GM19372 (cell line): Measurements from ENCODE around the gene PLAAT2.
"Not testable (repeated sequence)": the region's sequence is repeated elsewhere in the genome, so short reads cannot be mapped to it uniquely, and the experiment has no call there.

Experiments used
- ATAC-seq: cut with Tn5 transposase; IDR thresholded peaks from one replicate; pipeline ENCODE4 v1.9.1; 2021; ENCODE audit warnings: mild to moderate bottlenecking, low read depth, moderate library complexity; ENCODE audit not compliant: unreplicated experiment

The PLAAT2 gene

DNA sequence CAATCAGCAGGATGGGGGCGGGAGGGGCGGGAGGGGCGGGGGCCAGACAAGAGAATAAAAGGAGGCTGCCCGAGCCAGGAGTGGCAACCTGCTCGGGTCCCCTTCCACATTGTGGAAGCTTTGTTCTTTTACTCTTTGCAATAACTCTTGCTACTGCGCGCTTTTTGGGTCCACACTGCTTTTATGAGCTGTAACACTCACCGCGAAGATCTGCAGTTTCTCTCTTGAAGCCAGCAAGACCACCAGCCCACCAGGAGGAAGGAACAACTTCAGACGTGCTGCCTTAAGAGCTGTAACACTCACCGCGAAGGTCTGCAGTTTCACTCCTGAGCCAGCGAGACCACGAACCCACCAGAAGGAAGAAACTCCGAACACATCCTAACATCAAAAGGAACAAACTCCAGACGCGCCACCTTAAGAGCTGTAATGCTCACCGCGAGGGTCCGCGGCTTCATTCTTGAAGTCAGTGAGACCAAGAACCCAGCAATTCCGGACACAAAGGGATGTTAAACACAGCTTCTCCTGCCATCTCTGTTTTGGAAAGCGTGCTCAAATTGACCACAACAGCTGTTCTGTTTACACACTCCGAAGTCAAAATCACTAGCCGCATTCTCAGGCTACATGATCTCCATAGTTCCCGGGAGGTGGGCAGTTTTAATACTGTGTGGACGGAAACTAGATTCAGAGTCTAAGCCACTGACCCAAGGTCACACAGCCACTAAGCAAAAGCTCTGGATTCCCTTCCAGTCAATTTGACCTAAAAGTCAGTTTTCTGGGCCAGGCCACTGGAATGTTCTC is 11.9 kb downstream of the PLAAT2 start:
- no peak for ATAC-seq

DNA sequence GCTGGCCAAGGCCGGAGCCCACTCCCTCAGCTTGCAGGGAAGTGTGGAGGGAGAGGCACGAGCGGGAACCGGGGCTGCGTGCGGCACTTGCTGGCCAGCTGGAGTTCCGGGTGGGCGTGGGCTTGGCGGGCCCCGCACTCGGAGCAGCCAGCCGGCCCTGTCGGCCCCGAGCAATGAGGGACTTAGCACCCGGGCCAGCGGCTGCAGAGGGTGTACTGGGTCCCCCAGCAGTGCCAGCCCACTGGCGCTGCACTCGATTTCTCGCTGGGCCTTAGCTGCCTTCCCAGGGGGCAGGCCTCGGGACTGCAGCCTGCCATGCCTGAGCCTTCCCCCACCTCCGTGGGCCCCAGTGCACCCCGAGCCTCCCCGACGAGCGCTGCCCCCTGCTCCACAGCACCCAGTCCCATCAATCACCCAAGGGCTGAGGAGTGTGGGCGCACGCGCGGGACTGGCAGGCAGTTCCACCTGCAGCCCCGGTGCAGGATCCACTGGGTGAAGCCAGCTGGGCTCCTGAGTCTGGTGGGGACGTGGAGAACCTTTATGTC is 13.0 kb downstream of the PLAAT2 start:
- not testable (repeated sequence) for ATAC-seq

DNA sequence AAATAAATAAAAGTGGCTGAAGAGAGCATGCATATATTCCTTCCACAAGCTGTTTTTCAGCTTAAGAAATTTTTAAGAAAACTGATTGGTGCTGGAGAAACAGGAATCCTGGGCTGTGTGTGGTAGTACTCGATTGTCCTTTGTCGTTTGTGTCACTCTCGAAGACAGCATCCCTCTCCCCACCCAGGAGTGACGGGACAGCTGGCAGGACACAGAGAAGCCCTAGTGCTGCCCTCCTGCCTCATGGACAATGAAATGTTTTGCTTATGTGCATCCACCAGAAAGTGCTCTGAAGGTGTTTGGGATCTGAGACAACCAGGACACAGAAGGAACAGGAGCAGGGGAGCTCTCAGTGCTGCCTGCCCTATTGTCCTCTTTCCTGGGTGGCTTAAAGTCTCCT is 13.8 kb downstream of the PLAAT2 start:
- ATAC-seq, result no peak

DNA sequence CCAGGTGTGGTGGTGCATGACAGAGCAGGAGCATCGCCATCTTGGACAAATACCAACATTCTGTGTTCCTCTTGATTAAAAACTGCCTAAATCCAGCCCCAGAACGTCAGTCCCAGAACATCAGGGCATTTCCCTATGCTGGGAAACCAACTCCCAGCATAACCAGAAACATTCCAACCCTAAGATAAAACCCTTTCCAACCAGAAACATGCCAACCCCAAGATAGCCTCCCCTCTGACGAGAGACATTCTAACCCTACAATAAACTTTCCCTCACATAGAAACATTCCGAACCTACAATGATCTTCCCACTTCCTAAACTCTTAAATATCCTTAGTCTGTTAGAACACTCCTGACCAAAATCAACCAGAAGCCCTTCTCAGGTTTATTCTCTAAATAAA is 15.0 kb downstream of the PLAAT2 start:
- no peak for ATAC-seq

DNA sequence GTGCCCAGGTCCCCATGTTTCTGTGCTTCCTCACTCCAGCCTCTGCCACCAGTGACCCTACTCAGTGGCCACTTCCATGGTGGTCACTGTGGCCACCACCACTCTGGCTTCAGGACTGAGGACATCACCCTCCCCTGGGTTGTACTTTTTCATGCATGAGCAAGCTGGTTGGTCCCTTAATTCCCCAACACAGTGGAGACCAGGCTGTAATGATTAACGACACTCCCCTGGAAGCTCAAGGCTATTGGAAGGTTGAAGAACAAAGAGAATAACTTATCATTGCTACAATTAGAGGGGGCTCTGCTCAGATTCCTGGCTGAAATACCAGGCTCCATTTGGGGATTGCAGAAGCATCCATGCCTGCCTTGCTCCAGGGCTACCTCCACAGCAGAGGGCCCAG is 16.1 kb downstream of the PLAAT2 start:
- ATAC-seq, result no peak

DNA sequence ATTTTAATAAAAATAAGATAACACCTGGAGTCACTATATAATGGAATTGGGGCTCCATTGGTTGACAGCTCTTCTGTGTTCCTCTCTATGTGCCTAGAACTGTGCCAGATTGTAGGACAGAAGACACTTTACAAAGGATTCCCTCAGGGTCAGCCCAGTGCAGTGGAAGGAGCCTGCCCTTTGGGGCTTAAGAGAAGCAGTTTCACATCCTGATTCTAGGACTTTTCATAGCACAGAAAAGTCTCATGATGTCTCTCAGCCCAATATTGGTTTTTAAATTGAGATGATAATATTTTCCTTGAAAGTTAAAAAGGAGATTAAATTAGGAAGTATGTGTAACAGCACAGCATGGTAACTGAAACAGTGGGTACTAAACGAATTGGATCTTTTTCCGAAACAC is 19.5 kb downstream of the PLAAT2 start:
- no peak for ATAC-seq

DNA sequence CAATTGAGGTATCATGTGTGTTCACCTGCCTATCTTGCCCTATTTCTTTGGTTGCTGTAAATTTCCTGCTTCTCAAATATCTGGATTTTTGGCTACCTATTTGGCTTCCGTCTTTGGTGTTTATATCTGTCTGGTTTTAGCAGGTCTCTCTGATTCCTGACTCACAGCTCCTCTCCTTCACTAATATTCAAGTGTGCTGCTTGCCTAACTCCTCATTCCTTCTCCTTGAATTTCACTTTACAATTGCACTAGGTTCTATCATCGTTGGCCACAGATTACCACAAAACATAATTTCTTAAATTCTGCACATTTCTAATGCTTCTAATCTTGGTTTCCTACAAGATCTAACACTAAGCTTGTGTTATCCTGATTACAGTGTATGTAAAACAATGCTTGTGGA is 20.7 kb downstream of the PLAAT2 start:
- not testable (repeated sequence) for ATAC-seq

DNA sequence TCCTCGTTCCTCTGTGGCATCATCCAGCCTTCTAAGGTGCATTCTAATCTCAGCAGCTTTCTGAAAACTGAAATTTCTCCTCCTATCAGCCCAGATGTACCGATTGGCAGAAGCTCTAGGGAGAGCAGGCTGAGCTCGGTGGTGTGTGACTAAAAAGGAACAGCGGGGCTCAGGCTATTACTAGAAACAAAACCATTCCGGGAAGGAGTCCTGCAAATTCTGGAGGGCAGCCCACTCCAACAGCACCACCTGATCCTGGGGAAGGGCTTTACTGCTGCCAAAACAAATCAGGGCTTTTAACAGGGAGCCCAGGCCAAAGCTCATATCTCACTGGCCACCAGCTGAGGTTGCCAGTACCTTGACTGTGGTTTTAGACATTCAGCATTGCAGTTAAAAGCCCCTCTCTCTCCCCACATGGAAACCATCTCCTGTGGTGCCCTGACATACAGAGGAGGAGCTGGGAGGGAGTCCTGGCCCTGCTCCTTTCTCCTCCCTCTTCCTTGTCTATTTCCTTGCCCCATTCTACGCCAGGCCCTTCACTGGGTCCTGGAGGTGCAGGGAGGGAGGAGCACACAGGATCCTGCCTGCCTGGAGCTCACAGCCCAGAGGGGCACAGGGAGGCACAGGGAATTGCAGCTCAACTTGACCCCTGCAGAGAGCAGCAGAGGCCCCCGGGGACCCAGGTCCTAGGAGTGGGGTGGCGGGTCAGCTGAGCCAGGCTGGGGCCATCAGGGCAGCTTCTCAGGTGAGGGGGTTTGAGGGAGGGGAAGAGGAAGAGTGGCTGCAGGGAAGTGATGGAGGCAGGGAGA is 25.7 kb downstream of the PLAAT2 start:
- no peak for ATAC-seq

DNA sequence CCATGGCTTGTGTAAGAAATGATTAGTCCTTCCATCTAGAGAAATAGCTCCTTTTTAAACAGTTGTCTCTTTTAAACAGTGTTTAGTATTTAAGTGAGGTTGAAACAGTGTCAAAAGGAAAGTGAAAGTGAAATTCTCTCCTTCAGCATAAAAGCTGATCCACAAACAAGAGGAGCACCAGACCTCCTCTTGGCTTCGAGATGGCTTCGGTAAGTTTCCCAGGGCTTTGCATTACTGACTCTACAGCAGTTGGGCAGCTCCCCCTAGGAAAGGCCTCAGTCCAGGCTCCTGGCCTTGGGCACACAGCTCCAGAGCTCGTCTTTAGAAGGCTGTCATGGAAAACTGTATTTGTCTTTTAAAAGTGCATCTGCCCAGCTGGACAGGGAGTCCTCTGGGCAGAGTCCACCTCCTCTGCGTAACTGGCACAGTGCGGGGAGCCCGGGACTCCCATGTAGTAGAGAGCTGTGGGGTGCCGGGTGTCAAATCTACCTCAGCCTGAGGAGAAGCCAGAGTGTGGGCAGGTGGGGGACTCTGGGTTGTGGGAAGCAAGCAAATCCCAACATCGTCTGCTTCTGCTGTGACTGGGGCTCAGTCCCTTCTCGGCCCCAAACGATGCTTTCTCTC is 26.4 kb downstream of the PLAAT2 start, which contains the start of gene PLAAT4:
Gene PLAAT4, plus strand, starts transcription at position 140 of the 624 bp plus-strand sequence. Its CDS starts 61 bp downstream, at position 201.
- no peak for ATAC-seq

DNA sequence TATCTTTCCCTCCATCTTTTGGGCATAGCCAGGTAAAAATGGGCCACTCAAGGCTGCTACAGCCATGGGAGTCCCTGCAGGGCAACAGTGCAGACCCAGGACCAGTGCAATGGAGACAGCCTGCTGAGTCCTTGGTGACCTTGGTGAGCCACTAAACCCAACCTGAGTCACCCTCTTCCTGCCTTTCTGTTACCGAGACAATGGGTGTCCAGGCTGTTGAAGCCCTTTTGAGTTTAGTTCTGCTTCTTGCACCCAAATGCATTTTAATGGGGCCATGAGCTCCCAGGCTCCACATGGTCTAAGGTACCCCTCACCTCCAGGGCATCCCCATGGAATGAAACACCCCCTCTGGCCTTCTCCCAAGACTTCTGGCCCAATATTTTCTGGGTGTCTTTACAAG is 27.4 kb downstream of the PLAAT2 start:
- ATAC-seq, result no peak

DNA sequence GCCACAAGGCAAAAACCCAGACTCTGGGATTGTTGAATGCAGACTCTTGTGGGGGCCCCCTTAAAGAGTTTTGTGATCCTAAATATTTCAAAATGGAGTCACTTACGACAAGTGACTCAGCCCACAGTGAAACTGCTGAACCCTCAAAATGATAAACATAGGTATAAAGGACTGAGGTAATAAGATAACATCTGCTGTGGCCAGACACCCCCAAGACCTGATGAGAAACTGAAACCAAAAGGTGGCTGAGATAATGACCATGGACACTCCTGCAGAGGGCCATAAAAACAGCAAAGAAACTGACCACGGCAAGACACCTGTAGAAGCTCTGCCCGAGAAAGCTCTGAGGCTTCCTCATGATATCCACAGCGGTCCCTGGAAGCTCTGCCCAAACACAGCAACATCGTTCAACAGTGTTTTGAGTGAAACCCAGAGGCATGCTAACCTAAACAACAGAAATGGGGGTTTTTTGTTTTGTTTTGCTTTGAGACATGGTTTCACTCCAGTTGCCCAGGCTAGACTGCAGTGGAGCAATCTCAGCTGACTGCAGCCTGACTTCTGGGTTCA is 28.2 kb downstream of the PLAAT2 start:
- ATAC-seq, result no peak

DNA sequence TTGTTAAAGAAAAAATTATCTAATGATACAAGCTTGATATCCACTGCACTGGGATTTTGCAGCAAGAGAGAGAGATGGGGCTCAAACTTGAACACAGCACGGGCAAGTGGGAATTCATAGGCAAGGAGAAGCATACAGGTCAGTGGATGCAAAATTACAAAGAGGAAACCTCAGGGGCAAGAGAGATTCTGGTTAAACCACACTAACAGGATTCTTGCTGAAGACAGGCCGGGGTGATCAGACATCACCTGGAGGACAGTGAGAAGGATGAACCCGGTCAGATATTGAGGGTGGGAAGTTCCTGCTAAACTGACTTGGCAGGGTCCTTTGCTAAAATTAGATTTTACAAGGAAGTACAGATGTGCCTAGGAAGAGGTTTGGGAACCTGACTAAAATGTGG is 29.1 kb downstream of the PLAAT2 start:
- no peak for ATAC-seq

DNA sequence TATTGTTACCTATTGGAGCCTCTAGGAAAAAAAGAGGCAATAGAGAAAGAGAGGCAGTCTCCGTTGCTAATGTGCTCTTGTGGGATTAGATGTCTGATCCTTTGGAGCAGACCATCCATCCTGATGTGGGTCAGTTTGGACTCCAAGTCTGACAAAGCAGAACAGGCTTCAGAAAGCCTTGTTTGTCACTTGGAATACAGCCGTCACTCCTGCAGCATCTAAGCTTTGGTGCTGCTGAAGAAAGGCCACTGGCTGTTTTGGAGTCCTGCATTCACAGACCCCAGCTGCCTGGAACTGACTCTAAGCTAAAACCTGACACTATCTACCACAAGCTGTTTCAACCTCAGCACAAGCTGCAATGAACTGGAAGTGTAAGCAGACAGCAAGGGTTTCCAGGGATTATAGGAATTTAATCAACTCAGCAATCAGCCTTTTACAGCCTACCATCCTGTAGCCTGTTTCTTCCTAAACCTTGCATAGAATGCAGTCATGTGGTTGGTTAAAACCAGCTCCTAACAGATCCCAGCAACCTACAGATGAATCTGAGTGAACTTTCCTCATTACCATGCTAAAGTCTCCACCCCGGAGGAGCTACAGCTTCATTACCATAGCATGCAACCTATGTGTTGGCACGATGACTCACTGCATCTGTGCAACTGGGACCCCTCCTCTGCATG is 30.2 kb downstream of the PLAAT2 start:
- no peak for ATAC-seq

DNA sequence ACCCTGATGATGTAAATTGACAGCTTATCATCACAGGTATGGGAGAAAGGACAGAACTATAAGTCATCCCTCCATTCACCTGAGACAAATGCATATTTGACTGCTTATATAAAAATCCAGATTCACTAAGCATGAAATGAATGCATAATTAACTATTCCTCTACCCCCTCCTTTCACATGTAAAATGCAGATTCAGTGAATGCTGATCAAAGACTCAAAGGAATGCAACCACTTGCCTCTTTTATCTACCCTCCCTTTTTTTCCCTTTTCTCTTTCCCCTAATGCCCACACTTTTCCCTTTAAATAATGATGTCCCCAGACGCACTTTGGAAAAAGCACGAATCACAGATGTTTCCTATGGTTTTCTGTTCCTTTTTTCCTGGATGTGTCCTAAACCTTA is 31.1 kb downstream of the PLAAT2 start:
- ATAC-seq, result no peak

DNA sequence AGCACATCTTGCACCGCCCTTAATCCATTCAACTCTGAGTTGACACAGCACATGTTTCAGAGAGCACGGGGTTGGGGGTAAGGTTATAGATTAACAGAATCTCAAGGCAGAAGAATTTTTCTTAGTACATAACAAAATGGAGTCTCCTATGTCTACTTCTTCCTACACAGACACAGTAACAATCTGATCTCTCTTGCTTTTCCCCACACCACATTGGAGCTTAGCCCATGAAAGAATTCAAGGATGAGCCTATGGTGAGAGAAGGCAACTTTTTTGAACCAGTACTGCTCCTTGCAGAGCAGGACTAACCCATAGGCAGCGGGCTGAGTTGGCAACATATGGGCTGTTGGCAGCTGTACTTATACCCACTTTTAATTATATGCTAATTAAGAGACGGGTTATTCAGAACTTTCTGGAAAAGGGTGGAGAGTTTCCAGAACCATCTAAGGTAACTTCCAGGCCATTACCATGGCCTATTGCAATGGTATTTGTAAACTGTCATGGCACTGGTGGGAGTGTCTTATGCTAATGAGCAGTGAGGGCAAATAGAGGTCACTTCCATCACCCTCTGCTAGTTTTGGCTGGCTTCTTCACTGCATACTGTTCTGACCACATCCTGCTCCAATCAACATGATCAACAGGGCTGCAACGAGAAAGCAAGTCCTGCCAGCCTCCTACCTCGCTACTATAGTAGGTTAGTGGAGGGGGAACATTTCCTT is 31.9 kb downstream of the PLAAT2 start:
- peak; percentile 61 for ATAC-seq

DNA sequence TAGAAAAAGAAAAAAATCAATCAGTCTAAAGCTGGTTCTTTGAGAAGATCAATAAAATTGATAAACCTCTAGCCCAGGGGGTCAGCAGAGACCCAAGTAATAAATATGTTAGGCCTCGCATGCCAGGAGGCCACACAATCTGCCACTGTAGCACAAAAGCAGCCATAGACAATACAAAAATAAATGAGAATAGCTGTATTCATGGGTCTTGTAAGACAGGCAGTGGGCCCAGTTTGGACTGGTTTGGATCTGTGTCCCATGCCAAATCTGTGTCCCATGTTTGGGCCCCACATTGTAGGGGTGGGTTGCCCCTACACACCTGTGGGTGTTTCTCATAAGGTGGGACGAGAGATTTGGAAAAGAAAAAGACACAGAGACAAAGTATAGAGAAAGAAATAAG is 33.2 kb downstream of the PLAAT2 start:
- ATAC-seq, result no peak

DNA sequence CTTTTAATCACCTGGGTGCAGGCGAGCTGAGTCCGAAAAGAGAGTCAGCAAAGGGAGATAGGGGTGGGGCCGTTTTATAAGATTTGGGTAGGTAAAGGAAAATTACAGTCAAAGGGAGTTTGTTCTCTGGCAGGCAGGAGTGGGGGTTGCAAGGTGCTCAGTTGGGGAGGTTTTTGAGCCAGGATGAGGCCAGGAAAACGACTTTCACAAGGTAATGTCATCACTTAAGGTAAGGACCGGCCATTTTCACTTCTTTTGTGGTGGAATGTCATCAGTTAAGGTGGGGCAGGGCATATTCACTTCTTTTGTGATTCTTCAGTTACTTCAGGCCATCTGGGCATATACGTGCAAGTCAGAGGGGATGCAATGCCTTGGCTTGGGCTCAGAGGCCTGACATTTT is 33.8 kb downstream of the PLAAT2 start:
- not testable (repeated sequence) for ATAC-seq

DNA sequence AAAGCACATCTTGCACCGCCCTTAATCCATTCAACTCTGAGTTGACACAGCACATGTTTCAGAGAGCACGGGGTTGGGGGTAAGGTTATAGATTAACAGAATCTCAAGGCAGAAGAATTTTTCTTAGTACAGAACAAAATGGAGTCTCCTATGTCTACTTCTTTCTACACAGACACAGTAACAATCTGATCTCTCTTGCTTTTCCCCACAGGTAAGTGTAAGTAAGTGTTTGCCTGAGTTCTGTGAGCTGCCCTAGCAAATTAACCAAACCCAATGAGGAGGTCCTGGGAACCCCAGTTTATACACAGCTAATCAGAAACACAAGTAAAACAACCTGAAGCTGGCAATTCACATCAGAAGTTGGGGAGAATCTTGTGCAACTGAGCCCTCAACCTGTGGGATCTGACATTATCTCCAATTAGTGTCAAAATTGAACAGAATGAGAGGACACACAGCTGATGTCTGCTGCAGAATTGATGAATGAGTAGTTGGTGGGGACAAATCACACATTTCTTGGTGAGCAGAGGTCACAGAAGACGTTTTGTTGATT is 34.4 kb downstream of the PLAAT2 start:
- not testable (repeated sequence) for ATAC-seq

DNA sequence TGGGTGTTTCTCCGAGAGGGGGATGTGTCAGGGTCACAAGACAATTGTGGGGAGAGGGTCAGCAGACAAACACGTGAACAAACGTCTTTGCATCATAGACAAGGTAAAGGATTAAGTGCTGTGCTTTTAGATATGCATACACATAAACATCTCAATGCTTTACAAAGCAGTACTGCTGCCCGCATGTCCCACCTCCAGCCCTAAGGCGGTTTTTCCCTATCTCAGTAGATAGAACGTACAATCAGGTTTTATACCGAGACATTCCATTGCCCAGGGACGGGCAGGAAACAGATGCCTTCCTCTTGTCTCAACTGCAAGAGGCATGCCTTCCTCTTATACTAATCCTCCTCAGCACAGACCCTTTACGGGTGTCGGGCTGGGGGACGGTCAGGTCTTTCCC is 35.0 kb downstream of the PLAAT2 start:
- ATAC-seq, result not testable (repeated sequence)
